Islet precursor cell (in vitro differentiated cells): ENCODE results near the gene GSK3A.

ENCODE experiments used
- DNase-seq: peaks from one replicate; pipeline ENCODE4 v3.0.0-alpha.2; 2018

Gene GSK3A

DNA sequence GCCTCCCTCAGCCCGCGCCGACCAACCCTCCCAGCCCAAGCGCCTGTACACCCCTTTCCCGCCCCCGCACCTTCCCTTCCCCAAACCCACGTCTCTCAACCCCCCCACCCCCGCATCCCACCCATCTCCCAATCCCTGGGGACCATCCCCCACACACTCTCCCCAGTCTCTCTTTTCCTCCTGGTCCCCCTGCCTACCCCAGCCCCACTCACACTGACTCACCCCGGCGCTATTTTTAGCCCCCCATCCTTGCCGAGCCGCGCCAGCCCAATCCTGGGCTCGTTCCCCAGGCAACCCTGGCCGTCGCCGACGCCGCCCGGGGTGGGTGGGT lies 38.4 kb upstream of the GSK3A start:
- peak; percentile 78 for DNase-seq

DNA sequence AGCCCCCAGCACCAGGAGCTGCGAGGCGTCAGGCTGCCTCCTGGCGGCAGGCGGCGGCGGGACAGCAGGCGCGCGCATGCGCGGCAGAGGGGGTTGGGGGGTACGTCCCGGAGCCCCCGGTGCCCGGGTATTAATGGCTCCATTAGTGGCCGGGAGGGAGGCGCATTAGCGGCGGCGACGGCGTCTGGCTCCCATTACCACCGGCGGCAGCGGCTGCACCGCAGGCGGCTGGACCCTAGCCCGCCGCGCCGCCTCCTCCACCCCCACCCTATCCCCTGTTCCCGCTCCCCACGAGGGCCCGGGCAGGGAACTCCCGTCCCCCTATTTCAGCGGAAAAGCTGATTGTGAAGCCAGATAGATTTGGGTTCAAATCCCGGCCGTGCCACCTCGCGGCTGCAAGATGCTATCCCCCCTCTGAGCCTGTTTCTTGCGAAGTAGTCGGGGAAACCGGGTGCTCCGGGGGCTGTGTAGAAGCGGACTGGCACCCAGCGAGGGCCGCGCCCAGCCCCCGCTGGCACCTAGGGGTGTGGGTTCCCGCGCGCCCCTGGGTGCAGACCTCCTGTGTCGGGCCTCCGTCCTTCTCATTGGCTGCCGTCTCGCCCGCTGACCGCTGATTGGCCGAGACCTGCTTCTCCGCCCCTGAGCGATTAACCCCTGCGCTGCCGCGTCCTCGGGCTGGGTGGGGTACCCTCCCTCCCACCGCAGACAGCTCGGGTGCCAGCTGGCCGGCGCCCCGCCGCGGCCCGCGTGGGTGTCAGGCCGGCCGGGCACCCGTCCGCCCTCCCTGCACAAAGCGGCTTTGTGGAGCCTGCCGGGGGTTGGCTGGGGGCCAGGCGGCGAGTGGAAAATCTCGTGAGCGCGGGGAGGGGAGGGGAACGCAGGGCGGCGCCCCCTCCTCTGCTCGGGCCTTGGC lies 37.8 kb upstream of the GSK3A start:
- peak; percentile 92 for DNase-seq

DNA sequence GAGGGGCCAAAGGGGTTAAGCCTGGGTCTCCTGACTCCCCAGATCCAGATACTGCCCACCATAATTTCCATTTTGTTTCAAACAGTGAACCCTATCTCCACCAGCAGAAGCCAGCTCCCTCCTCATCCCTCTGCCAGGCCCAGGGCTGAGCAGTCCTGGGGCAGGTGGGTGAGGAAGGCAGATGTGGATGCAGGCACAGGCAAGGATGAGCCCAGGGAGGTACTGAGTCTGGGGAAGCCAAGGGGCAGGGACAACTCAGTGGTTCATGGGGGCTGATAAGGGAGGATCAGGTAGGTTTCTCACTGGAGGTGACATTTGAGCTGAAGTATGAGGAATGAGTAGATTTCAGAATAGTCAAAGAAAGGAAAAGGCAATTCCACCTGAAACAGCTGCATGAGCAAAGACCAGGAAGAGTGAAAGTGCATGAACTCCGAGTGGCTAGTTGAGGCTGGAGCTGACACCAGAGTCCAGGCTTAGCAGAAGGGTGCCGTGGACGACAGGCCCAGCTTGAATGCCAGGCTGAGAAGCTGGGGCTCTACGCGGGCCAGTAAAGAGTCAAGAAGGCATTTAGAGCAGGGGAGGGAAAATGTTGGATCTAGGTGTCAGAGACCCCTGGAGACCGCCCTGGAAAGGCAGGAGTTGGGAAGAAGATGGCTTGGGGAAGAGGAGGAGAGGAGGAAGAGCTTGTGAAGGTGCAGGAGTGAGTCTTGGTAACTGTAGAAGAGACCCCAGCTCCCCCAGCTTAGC lies 36.9 kb upstream of the GSK3A start:
- DNase-seq: no peak

DNA sequence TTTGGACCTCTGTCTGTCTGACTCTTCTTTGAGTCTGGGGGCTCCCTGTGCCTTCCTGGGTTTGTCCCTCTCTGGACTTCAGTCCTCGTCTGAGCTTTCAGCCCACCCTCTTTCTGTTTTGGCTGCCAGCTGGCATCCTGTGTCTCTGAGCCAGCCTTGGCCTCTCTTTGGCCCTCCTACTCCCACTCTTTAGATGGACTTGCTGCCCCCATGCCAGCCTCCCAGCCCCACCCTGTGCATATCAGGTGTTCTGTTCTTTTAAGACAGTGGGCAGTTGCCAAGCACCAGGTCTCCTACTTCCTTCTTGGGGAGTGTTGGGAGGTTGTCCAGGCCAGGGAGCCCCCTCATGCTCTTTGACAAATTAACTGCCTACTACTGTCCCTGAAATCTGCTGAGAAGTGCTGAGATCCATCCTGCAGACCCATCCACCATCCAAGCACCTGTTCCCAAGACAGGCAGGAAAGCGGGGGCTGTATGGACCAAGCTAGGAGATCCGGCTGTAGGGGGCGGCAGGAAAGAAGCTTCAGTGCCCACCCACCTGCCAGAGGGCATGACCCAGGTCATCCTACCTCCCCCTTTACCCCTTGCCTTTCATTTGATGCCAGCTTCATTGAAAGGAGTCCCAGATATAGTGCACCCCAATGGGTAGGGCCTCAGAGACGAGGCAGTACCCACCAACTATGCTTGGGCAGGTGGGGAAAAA lies 36.2 kb upstream of the GSK3A start:
- no peak for DNase-seq

DNA sequence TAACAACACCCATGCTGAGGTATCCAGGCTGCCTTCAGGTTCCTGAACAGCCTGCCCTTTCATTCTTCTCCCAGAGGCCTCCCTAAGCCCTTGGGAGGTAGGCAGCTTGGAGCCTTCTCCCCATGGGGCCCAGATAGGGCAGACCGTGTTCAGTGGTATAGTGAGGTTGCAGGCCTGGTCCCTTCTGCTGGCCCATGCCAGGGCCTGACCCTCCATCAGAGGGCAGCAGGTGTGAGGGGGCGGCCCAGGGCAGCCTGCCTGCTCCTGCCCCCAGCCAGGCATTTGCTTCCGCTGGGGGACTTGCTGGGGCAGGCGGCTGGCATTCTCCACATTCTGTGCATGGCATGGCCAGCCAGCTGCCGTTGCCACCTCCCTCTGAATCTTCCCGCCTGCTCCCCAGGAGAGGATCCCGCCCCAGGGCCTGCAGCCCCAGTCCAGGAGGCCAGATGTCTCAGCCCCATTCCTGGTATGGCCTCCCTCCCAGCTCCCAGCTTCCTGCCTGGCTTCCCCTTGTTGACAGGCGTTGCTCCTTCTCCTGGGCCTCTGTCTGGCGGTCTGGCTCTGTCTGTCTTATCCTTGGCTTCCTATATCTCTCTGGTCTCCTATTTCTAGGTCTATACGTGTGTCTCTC lies 35.5 kb upstream of the GSK3A start:
- peak; percentile 52 for DNase-seq

DNA sequence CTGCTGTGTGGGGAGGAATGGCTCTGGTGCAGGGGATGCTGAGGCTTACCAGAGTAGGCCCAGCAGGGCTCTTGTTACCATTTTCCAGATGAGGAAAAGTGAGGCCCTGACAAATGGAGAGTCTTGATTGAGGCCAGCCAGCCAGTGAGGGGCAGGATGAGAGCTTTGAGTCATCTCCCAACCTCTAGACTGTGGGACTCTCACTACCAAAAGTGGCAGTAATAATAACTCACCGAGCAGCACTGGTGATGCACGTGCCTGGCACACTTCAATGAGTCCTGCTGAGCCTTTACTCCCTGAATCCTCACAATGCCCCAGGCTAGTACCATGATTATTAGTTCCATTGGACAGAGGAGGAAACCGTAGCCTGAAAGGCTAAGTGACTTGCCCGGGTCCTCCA lies 34.4 kb upstream of the GSK3A start:
- no peak for DNase-seq

DNA sequence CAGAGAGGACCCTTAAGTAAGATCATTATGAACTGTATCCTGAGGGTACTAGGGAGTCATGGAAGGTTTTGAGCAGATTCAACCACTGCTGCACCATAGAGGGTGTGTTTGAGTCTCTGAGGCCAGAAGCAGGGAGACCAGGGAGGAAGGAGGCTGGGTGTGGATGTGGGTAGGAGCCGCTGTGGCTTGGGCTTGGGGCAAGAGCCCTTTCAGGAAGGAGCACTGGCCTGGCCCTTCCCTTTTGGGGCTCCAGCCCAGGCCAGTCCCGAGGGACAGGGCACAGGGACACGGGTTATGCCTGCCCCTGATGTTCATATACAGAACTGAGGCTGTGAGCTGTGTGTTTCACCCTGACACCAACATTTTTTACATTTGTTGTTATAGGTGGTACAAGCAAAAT lies 33.9 kb upstream of the GSK3A start:
- DNase-seq: no peak

DNA sequence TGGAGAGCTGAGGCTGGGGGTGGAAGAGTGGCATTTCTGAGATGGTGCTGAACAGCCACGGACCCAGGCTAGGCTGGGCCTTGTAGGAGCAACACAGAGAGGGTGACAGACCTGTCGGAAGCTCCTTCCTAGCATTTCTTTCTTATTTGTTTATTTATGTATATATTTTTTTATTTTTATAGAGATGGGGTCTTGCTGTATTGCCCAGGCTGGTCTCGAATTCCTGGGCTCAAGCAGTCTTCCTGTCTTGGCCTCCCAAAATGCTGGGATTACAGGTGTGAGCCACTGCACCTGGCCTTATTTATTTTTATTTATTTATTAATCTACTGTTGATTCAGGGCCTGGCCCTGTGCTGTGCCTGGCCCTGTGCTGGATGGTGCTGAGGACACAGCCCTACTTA lies 33.1 kb upstream of the GSK3A start:
- DNase-seq: no peak

DNA sequence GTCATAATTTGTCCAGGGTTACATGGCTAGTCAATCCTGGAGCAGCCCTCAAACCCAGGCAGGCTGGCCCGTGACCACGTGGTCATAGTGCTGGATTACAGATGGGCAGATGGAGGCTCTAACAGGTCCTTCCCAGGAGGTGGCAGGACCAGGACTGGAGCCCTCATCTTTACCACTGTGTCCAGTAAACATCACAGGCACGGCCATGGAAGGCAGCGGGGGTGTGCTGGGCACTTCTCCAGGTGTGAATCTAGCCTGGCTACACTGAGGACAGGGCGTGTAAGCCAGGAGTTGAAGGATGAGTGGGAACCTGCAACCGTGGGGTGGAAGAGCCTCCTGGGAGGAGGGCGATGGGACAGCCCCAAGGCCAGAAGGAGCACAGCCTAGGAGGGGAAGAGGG lies 32.7 kb upstream of the GSK3A start:
- no peak for DNase-seq

DNA sequence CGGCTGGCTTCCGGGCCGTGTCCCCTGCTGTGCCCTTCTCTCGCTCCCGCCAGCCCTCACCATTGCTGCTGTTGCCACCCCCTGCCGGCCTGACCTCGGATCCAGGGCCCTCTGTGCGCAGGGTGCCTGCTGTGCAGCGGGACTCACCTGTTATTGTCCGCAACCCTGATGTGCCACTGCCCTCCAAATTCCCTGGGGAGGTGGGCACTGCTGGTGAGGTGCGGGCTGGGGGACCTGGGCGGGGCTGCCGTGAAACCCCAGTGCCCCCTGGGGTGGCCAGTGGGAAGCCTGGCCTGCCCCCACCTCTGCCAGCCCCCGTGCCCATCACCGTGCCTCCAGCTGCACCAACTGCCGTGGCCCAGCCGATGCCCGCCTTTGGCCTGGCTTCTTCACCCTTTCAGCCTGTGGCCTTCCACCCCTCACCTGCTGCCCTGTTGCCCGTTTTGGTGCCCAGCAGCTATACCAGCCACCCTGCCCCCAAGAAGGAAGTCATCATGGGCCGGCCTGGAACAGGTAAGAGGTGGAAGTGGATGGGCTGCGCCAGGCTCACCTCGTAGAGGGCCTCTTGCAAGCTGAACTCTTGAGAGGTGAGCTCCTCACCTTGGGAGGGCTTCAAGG lies 31.8 kb upstream of the GSK3A start:
- no peak for DNase-seq

DNA sequence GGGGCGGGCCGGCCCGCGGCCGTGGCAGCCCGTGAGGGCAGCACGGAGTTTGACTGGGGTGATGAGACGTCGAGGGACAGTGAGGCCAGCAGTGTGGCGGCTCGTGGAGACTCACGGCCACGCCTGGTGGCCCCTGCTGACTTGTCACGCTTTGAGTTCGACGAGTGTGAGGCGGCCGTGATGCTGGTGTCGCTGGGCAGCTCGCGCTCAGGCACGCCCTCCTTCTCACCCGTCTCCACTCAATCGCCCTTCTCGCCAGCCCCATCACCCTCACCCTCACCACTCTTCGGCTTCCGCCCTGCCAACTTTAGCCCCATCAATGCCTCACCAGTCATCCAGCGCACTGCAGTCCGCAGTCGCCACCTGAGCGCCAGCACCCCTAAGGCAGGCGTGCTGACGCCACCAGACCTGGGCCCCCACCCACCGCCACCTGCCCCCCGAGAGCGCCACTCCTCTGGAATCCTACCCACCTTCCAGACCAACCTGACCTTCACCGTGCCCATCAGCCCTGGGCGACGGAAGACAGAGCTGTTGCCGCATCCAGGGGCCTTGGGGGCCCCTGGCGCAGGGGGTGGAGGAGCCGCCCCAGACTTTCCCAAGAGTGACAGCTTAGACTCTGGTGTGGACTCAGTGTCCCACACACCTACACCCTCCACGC lies 31.1 kb upstream of the GSK3A start:
- no peak for DNase-seq

DNA sequence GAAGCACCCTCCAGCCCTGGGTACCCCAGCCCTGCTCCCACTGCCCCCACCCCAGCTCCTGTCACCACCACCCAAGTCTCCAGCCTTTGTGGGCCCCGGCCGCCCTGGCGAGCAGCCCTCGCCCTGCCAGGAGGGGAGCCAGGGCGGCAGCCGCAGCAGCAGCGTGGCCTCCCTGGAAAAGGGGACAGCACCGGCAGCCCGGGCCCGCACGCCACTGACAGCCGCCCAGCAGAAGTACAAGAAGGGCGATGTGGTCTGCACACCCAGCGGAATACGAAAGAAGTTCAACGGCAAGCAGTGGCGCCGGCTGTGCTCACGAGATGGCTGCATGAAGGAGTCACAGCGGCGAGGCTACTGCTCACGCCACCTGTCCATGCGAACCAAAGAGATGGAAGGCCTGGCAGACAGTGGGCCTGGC lies 30.6 kb upstream of the GSK3A start:
- DNase-seq: no peak

DNA sequence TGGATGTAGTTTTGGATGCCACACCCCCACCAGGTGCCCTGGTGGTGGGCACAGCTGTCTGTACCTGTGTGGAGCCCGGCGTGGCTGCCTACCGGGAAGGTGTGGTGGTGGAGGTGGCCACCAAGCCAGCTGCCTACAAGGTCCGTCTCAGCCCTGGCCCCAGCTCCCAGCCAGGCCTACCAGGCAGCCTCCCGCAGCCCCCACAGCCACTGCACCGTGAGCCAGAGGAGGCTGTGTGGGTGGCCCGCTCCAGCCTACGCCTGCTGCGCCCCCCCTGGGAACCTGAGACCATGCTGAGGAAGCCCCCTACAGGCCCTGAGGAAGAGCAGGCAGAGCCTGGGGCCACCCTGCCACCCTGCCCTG lies 30.1 kb upstream of the GSK3A start:
- no peak for DNase-seq

DNA sequence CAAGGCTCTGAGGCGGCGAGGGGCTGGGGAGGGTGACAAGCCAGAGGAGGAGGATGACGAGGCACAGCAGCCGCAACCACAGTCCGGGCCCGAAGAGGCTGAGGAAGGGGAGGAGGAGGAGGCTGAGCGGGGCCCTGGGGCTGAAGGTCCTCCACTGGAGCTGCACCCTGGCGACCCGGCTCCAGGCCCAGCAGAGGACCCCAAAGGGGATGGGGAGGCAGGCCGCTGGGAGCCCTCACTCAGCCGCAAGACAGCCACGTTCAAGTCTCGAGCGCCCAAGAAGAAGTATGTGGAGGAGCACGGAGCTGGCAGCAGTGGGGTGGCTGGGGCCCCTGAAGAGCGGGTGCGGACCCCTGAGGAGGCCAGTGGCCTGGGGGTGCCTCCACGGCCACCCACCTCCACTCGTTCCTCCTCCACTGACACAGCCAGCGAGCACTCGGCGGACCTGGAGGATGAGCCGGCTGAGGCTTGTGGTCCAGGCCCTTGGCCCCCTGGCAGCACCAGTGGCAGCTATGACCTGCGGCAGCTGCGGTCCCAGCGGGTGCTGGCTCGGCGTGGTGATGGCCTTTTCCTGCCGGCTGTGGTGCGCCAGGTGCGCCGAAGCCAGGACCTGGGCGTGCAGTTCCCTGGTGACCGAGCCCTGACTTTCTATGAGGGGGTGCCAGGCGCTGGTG lies 29.6 kb upstream of the GSK3A start:
- no peak for DNase-seq

DNA sequence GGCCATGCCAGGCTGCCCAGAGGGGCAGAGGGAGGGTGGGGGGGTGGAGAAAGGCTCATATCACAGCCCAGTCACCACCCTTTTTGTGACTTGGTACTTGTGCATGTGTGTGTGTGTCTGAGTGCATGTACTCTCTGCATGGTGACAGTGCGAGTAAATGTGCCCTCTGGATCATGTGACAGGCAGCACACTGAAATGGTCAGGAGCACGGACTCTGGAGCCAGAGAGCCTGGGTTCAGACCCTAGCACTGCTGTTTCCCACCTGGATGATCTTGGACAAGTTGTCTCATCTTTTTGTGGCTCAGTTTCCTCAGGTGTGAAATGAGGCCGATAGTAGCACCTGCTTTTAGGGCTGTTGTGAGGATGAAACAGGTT lies 28.6 kb upstream of the GSK3A start:
- no peak for DNase-seq

DNA sequence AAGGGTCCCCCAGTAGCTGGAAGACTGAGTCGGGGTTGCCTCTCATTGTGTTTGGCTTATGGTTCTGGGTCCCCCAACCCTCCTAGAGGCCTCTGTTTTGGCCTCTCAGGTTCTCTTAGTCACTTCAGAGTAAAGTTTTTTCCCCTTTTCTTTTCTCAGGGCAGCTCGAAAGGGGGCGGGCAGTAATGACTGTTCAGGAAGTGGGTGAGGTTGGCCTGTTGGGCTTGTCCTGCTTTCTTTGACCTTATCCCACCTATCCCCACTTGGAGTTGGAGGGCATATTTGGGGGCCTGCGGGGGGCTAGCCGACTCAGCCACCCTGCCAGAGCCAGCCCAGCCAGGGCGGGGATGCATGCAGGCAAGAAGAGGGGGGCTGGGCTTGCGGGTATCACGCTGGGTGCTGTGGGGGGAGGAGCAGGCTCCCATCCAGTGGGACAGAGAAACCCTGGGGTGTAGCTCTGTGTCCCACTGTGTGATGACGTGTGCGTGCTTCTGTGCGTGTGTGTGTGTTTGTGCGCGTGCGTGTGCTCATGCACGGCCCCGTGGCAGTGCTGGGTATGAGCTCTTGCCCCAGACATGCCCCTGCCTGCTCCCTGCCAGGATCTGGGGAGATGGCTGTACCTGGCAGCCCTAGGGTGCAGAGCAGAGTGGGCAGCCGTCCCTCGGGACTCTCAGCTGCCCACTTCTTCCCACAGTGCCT lies 28.1 kb upstream of the GSK3A start:
- no peak for DNase-seq

DNA sequence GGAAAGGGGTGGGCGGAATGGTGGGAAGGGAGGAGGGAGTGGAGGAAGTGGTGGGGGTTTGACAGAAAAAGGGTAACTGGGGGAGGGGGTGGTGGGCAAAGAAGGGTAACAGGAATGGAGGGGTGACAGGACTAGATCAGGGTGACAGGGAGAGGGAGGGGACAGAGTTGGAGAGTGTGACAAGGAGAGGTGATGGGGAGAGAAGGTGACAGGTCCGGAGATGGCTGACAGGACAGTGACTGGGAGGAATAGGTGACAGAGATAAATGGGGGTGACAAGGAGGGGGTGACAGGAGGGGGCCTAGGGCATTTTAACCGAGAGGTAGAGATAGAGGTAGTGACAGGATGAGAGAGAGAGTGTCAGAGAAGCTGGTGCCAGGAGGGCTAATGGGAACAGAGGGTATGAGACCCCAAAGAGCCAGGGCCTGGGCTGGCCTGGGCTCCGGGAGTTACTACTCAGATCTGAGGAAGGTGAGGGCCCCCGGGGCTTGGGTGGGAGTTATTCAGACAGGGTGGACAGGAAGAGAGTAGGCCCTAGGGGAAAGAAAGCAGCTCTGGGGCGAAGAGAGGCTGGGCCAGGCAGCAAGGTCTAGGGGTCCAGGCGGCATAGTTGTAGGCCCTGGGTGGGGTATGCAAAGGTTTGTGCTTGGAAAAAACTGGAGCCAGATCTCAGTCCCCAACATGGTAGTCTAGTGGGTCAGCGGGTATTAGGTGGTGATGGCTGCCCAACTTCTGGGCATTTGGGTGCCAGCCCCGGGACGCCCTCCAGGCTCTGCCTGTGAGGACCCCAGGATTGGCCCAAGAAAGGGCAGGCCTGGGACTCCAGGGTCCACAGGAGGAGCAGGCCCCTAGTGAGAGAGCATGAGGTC lies 27.3 kb upstream of the GSK3A start:
- DNase-seq: no peak

DNA sequence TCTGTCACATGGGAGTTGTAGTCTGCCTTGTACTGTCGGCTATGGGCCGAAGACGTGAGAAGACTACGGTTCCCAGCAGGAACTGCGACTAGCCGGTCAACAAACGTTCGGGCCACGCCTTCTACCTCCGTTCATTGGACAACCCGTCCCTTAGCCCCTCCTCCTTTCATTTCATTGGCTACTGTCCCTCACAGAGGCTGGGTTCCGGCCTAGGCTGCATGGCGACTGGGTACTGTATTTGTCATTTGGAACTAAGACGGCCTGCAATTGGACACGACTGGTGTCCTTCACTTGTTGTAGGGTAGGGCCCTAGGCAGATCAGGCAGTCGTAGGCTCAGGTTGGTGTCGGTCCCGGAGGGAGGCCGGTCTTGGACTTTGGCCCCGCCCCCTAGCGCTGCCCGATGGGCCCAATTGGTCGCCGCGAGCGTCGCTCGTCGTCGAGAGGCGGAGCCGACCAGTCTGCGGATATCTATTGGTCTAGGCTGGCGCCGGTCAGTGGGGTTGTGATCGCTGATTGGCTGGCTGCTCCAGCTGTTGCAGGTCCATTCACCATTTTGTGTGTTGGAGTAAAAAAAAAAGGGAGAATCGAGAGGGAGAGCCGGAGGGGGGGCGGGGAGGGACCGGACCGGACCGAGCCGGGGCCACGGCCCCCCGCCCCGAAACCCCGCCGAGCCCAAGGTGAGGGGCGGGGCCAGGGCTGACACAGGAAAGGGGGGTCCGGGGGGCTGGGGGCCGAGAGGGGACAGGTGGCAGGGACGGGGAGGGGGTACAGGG lies 26.5 kb upstream of the GSK3A start, which contains the start of gene CIC:
TSS of gene CIC (plus strand) at position 549 of the 774 bp plus-strand sequence. CDS start 2,532 bp downstream, outside the sequence.
- DNase-seq: peak; percentile 100

DNA sequence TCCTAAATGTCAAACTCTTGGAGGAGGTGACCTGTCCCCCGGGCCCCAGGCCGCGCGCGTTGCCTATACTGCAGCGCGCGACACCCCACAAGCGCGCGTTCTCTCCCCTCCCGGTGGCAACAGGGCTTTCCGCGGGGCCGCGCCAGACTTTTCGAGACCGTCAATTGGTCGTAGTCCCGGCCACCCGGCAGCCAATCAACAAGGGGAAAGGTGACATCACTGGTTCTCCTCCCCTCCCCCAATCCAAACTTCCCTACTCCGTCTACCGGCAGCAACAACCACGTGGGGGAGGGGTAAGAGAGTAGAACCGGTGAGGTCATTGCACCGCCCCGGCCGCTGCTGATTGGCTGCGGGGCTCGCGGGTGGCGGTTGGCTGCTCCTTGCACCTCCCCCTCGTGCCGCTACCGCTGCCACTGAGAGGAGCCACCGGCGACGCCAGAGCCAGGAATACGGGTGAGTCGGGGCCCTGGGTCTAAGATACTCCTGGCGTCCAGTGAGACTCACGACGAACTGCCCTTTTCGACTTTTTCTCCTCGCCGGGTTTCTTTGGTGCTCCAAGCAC lies 25.8 kb upstream of the GSK3A start:
- peak; percentile 100 for DNase-seq
